Measurements from ENCODE around the gene PLPP7.
"Not testable (repeated sequence)": the region's sequence is repeated elsewhere in the genome, so short reads cannot be mapped to it uniquely, and the experiment has no call there.

The PLPP7 gene

DNA sequence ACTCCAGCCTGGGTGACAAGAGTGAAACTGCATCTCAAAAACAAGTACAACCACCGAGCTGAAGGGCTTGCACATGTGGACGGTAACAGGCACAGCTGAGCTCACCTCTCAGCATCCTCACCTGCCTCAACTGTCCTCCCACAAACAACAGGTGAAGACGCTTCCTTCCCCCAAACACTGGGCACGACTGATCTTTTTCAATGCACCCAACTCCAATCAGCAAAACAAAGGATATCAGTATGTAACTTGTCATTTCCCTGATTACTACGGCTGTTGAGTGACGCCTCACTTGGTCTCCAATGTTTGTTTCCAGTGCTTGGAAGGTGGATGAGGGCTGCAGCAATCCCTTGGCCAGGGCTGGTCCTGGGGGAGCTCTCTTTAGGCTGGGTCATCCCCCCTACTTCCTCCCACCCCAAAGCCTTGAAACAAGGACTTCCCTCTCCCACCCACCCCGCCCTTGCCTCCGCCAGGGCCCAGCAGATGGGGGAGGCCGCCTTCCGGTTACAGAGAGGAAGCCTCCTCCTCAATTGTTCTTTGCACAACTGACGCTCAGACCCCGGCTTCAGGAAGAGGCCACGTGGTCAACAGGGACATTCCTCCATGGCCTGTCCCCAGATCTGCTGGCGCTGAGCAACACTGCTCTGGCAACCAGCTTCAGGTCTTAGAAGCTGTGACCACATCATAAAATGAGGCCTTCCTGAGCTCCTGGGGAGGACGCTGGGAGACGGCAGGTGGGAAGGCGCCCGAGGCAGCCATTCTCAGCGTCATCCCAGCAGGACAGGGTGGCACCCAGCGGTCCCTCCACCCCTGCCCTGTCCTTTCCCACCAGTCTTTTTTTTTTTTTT lies 19.1 kb upstream of the PLPP7 start:
- FAIRE-seq: no peak

DNA sequence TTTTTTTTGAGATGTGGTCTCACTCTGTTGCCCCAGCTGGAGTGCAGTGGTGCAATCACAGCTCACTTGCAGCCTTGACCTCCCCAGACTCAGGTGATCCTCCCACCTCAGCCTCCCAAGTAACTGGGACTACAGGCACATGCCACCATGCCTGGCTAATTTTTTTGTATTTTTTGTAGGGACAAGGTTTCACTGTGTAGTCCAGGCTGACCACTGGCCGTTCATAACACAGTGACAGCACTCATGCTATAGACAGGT lies 18.6 kb upstream of the PLPP7 start:
- not testable (repeated sequence) for FAIRE-seq

DNA sequence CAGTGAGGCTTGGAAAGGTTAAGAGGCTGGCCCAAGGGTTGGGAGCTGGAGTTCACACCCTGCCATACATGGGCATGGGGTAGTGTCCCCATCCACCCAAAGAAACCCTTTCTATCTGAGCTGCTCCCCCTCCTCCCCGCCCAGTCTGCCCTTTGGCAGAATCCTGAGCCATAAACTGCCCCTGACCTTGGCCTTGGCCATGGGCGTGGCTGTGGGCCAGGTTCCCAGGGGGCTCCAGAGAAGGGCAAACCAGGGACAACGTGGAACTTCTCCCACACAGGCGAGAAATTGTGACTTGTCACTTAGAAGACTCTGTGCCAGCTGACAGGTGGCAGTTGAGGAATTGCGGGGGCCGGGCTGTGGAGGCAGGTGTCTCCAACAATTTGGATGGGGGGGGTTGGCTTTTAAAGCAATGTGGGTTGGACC lies 18.0 kb upstream of the PLPP7 start:
- no peak for FAIRE-seq

DNA sequence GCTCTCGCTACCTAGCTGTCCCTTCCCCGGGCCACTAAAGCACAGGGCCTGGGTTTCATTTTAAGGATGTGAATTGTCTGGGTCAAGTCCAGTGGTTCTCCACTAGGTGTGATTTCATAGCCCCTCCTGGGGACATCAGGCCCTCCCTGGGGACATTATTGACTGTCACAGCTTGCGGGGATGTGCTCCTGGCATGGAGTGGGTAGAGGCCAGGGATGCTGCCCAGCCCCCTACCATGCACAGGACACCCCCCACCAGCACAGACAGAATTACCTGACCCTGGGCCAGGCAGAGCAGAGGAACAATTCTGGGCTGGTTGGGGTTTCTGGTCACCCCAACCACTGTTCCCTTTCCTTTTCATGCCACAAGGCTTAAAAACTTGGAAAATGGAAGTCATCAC lies 17.3 kb upstream of the PLPP7 start:
- FAIRE-seq: no peak

DNA sequence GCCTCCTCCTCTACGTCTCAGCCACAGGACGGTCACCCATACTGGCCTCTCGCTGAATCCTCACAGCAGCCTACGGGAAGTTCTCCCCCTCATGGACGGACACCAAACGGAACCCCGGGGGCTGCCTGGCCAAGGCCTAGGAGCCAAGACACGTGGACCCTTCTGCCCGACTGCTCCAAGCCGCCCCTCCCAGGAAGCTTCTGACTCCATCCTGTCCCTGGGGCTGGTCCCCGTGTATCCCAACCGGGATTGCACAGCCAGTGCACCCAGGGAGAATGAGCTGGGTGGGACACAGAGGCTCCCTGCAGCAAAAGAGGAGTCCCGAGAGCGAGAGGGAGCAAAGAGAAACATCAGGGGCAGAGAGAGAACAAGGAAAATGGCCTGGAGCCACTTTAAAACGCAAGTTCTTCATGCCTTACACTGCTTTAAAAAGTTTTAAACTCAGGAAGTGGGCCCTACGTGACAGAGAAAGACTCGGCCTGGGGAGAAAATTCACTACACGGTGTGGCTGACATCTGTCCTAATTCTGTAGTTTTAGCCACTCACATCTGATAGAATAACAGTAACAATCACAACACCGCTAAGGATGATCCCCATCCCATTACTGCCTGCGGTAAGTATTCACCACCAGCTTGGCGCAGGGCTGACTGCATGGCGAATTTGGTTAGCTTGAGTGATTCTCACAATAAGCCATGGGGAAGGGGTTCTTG lies 16.2 kb upstream of the PLPP7 start:
- no peak for FAIRE-seq

DNA sequence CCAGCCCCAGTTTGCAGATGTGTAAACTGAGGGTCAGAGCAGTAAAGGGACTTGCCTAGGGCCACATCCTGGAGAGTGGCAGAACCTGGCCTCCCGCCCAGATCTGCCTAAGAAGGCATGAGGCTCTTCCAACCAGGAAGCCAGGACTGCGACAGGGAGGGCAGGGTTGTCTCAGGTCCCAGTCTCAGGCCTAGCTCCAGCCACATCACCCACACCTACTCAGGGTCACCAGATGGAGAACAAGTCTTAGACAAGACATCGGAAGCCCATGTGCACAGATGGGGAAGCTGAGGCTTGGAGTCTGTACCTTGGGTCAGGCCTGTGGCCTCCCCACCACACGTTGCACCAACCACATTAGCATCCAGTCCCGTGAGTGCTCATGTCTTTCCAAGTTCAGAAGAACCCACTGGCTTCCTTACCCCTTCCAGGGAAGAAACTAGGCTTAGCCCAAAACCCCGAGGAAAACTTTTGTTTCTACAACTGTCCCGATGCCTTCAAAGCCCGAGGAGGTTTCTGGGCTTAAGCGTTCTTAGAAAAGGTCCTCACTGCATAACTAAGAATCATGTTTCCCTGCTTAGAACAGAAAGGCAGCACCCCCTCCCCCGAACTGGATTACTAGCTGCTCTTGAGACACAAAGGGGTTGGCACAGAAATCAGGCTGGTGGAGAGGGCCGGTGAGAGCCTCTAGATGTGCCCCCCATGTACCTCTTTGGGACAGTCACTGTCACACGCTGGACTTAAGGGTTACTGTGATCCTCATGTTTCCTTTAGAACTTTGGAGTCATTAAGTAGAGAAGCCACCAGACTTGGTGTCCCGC lies 15.5 kb upstream of the PLPP7 start:
- FAIRE-seq: no peak

DNA sequence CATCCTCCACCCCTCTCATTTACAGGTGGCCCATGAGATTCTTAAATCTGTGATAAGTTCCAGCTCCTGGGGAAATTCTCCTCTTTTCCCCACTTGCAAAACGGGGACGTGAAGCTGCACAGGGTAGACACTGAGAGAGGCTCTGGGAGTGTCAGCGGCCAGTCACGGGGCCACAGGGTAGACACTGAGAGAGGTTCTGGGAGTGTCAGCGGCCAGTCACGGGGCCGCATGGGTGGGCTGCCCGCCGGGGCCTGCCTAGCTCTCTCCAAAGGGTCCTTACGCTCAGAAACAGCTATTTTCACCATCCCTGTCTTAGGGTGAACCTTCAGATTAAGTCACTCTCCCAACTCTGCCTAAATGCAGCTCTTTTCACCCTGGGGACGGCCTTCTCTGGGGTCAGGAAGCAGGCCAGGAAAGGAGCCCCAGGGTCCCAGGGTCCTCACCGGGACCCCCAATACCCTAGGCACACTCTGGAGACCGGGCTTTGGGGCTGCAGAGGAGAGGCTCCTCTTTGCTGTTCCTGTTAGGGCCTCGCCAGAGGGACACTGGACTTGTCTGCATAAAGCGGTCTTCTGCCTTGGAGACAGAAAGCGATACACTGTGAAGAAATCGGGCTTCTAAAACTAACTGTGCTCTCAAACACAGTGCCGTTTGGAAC lies 14.7 kb upstream of the PLPP7 start:
- FAIRE-seq: no peak

DNA sequence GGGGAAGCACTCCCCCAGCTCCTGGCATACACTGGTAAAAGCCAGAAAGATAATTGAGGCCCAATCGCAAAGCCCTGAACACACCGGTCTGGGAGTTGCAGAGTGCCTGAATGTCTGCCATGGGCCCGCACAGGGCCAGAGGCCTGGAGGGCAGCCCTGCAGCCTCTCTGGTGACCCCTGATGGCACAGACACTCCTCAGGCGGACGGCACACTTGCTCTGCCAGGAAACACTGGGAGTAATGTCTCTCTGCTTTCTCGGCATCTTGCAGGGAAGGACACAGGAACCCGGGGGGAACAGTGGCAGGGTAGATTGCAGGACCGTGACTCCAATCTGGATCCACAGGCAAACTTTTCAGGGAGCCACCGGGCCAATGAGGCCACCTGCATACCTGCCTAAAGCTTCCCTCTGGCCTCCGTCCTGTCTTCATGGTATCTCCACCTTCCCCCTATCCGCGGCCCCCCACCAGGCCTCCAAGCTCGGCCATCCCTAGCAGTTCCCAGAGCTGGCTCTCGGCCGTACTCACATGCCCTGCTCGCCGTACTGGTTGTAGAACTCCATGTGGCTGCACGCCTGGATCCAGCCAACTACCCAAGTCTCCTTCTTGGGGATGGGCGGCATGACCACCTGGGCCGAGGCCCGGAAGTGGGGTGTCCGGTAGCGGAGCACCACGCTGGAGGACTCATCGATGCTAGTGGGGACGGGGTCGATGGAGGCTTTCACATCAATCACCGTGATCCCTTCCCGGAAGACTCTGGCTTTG lies 14.0 kb upstream of the PLPP7 start:
- FAIRE-seq: no peak

DNA sequence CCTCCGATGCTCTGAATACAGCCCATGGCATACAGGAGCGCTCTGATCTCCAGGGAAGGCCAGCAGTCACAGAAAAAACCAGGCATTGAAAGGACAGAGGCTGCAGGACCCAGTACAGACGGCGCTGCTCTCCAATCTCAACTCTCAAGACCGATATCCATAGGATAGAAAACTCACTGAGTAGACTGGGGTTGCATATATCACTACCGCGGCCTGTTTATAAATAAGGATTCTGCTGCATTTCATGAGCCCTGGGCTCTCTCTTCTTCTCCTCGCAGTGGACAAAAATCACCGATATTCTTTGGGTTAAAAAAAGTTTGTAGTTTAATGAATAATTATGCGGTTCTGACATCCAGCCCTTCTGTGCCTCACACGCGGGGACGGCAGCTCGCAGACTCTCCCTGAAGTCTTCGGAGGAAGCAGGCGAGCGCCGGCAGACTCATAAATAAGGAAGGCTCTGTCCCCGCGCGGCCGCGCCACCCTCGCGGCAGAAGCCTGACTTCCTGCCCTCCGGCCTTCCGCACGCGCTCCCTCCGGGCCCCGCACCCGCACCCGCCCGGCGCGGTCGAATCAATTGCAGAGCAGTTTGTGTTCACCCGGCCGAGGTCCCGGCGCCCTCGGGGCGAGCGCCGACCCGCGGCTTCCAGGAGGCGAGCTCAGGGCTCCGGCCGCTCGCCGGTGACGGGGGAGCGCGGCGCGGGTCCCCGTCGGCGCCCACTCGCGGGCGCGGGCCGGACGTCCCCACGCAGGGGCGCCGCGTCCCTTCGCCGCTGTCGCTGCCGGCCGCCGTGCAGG lies 13.2 kb upstream of the PLPP7 start, which contains the start of gene FAM78A:
Gene FAM78A (minus strand): TSS at position 417 of the 795 bp plus-strand sequence. CDS start 331 bp downstream, at position 86.
- FAIRE-seq: no peak

DNA sequence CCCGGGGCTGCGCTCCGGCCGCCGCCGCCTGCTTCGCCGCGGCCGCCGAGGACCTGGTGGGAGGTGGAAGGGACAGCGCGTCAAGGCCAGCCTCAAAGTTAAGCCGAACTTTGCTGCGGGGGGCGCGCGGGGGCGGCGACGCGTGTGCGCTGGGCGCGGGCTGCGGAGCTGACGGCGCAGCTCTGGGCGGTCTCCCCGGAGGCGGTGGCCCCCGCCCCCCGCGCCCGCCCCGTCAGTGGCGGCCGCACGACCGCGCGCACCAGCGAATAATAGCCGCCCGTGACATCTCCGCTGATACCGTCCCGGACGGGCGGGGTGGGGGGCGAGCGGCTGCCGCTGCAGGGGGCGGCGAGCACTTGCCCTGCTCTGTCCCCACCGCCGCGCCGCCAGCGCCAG lies 12.6 kb upstream of the PLPP7 start:
- no peak for FAIRE-seq

DNA sequence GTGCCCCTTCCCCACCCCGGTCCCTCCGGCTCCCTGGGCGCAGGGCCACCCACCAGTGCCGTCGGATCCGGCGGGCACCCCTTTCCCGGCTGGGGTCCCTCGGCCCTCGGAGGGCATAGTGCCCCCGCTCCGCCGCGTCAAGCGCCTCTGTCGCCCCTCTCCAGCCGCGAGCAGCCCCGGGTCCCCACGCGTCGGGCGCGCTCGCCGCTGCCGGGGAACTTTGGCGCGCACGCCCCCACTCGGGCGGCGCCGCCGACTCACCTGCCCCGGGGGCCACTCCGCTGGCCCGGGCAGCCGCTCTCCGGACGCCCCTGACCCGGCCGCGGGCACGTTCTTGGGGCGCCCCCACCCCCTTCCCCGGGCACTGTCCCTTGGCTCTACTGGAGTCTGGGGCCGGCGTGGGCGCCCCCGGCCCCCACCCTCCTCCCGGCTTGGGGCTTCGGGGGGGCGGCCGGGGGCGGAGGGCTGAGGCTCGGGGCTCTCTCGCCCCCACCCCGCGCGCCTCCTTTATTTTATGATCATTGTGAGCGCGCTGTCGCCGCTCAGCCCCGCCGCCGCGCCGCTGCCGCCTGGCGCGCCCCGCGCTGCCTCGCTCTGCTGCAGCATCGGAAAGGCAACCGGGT lies 12.1 kb upstream of the PLPP7 start:
- FAIRE-seq: no peak

DNA sequence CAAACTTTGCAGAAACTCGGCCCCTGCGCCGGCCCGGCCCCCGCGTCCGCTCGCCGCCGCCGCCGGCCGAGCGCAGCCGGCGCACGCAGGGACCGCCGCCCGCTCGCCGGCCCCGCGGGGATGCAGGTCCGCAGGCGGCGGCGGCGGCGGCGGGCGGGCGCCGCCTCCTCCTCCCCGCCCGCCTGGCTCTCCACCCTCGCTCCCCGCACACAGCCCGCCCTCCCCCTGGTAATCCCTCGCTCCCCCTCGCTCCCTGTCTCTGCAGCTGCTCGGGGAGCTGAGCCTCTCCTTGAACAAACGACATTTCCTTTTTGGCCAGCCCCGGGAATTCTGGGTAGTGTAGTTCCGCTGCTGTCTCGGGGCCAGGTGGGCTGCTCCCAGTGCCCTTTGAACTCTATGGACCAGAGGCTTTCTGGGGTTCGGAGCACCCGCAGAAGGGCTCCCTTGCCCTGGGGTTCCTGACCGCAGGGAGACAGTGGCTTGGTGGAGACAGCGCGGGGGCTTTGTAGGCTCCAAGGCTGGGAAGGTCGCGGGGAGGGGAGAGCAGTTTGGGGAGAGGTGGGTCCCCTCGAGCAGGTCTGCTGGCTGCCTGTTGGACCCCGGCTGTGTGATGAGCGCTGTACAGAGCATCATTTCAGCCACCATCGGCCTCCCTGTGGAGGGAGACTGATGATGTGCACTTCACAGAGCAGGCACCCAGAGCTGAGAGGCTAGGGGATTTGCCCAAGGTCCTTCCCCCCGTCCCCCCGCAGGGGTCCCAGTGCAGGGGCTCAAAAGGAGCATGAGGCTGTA lies 11.4 kb upstream of the PLPP7 start:
- FAIRE-seq: no peak

DNA sequence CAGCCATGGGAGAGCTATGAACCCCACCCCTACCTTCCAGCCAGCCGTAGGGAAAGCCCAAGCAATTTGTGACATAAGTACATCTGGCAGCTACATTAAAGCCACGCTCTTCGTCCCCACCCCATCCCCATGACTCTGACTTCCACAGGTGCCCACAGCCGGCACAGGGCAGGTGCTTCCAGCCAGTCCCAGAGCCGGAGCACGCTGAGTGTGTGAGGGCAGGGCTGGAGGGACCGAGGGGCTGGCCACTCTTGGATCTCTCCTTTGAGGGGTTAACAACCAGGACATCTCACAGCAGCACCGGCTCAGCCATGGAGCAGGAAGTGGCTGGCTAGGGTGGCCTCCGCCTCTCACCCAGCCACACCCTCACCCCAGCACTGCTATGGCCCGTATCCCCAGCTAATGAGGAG lies 10.8 kb upstream of the PLPP7 start:
- FAIRE-seq: no peak

DNA sequence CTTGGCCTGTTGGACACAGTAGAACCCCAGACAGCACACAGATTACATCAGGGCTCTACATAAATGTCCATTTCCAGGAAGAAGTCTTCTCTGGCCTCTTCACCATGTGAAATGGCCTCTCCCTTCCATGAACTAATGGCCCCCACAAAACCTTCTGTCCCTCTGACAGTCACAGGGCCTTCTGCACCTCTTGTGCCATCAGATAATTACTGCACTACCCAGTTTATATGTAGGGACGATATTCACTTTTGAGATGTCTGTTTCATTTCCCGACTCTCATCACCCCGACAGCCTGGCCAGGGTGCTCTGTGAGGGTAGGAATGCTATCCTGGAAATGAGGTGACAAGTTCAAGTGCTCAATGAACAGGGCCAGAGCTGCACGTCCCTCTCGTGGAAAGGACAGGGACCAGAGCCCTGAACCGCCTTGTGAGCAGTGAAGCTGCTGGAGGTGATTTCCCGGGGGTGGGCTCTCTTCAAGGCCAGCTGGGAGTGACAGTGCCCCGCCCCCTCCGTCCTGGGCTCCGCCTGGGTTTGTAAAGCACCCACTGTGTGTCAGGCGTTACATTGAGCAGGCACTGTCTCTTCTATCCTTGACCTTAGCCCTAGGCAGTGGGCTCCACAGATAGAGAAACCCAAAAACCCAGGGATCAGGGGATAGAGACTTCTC lies 10.2 kb upstream of the PLPP7 start:
- FAIRE-seq: no peak

DNA sequence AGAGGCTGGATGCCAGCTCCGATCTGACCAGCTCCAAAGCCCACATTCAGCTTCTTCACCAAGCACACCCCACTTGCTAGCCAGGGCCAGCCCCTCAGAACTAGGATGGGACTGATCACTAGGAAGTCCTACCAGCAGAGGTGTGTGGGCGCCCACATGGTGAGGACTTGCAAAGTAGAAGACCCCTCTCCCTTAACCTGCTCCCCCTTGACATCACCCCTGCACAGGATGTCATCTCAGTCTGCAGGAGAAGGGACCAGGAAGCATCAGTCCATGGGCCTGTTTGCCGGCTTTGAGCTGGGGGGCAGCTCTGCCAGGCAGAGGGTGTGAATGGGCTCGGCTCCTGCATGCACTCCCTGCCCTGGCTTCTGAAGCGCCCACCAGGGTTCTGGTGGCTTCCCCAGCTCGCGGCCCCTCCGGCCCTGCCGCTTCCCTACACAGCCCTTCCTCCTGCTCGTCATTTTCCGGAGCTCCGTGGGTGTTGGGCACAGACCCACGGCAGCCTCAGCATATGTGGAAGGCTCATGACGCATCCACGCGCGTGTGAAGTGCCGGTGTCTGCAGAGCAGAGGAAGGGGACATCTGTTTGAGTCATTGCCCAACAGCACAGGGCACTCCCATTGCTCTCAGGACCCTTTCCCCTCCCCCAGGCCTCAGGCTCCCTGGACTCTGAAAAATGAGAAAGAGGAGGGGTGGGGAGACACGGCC lies 9.5 kb upstream of the PLPP7 start:
- no peak for FAIRE-seq

DNA sequence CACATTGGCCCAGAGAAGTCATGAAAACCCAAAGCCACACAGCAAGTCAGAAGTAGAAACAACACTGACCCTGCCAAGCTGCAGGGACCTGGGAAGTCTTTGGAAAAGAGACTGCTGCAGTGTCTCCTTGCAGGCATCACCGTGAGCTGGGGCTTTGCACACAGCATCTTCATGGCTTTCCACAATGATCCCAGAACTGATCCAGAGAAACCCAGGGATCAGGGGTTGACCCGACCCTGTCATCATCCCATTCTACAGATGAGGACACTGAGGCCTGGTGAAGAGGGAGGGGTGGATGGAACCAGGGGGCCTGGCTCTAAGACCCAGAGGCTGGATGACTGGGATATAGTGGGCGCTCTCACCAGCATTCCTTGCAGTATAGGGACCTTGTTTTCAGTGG lies 8.9 kb upstream of the PLPP7 start:
- no peak for FAIRE-seq

DNA sequence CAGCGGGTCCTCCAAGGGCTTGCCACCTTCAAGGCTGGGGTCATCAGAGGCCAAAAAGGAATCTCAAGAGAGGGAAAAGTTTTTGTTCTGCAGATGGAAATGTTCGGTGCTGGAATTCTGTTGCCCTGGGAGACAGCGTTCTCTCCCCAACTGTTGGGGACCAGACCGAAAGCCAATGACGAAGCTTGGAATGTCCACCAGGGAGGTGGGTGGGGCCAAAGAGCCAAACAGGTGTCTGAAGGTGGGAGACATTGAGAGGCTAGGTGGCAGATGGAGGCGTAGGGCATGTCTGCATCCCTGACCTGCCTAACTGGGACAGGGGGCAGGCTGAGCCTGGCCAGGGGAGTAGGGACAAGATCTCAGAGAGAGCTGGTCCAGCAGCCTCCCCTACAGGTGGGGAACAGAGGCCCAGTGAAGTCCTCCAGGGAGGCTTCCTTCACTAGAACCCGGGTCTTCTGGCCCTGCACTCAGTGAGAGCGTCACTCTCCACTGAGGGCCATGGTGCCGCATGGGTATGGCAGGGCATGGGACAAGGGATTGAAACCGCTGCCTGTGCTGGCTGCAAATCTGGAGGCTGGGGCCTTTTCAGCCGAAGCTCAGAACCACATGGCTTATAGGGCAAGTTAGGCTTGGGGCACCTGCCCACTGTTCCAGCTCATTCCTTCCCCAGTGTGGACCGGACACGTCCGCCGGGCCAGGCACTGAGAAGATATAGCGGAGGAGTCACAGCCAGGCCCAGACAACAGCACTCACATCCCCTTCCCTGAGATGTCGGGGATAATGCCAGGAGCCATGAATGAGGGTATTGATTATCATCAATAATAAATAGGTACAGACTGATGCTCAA lies 8.2 kb upstream of the PLPP7 start:
- FAIRE-seq: no peak

DNA sequence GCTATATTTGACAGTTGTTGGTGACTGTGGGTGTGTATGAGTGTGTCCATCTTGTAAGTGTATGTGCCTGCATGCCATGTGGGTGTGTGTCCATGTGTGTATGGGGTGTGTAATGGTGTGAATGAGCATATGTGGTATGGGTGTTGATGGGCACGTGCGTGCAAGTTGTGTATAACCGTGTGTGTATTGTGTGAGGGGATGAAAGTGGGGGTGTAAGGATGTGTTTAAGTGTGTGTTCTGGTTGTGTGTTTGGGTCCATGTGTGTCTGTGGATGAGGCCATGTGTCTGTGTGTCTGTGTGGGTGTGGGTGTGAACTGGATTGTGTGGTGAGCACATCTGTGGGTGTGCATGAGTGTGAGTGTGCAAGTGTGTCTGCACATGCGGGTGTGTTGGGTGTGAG lies 7.3 kb upstream of the PLPP7 start:
- no peak for FAIRE-seq
